Astrocyte (in vitro differentiated cells and primary cell): ENCODE results near the gene ANAPC13. TPM values are rescaled to one million over a fixed set of nuclear protein-coding genes. Genes with fewer than 3 reads are reported as not detected.
A peak's percentile ranks its signal among the peaks of the same experiment; 100 is the strongest.

ENCODE experiments used
- DNase-seq: peaks from one replicate; pipeline ENCODE4 v3.0.0-alpha.2; 2010; ENCODE audit warnings: low read depth
- FAIRE-seq: peaks from 2 replicates; lab custom pipeline; 2011; peaks lifted over from hg19 to GRCh38; lab: Jason Lieb, UNC
- H2AFZ ChIP-seq: 2 replicates; pipeline ENCODE4 v1.6.0; 2012; ENCODE audit warnings: low read depth, low read length, inconsistent platforms
- H3K27ac ChIP-seq: 2 replicates; pipeline ENCODE4 v1.5.1; 2011; ENCODE audit warnings: low read depth, low read length, inconsistent platforms
- H3K27me3 ChIP-seq: 2 replicates; pipeline ENCODE4 v1.6.0; 2011; ENCODE audit warnings: low read length, inconsistent platforms; ENCODE audit not compliant: insufficient read depth
- H3K36me3 ChIP-seq: 2 replicates; pipeline ENCODE4 v1.5.1; 2011; ENCODE audit warnings: low read length, inconsistent platforms; ENCODE audit not compliant: insufficient read depth
- H3K4me1 ChIP-seq: 2 replicates; pipeline ENCODE4 v1.5.1; 2011; ENCODE audit warnings: low read length, inconsistent platforms; ENCODE audit not compliant: insufficient read depth
- H3K4me2 ChIP-seq: 2 replicates; pipeline ENCODE4 v1.6.0; 2012; ENCODE audit warnings: low read length, inconsistent platforms
- H3K4me3 ChIP-seq: 2 replicates; pipeline ENCODE4 v1.5.1; 2011; ENCODE audit warnings: low read depth, mild to moderate bottlenecking, low read length, inconsistent platforms; ENCODE audit not compliant: insufficient read depth
- H3K79me2 ChIP-seq: 2 replicates; pipeline ENCODE4 v1.6.0; 2012; ENCODE audit warnings: mild to moderate bottlenecking, low read length, inconsistent platforms; ENCODE audit not compliant: insufficient read depth
- H3K9ac ChIP-seq: 2 replicates; pipeline ENCODE4 v1.6.0; 2012; ENCODE audit warnings: mild to moderate bottlenecking, low read length, inconsistent platforms
- H3K9me3 ChIP-seq: 2 replicates; pipeline ENCODE4 v1.5.1; 2012; ENCODE audit warnings: low read depth, mild to moderate bottlenecking, low read length, inconsistent platforms; ENCODE audit not compliant: insufficient read depth
- H4K20me1 ChIP-seq: 2 replicates; pipeline ENCODE4 v1.6.0; 2012; ENCODE audit warnings: low read length, inconsistent platforms; ENCODE audit not compliant: insufficient read depth
- H3K27ac Mint-ChIP-seq: one replicate; pipeline ENCODE4 v1.8.0; 2021; ENCODE audit warnings: mild to moderate bottlenecking, mixed read lengths; ENCODE audit not compliant: unreplicated experiment
- H3K27me3 Mint-ChIP-seq: one replicate; pipeline ENCODE4 v1.8.0; 2021; ENCODE audit warnings: low read depth, mixed read lengths; ENCODE audit not compliant: unreplicated experiment
- H3K36me3 Mint-ChIP-seq: one replicate; pipeline ENCODE4 v1.8.0; 2021; ENCODE audit warnings: low read depth, mixed read lengths; ENCODE audit not compliant: unreplicated experiment
- H3K4me1 Mint-ChIP-seq: one replicate; pipeline ENCODE4 v1.8.0; 2021; ENCODE audit warnings: low read depth, mixed read lengths; ENCODE audit not compliant: unreplicated experiment
- H3K4me3 Mint-ChIP-seq: one replicate; pipeline ENCODE4 v1.8.0; 2021; ENCODE audit warnings: mild to moderate bottlenecking, moderate library complexity, mixed read lengths; ENCODE audit not compliant: unreplicated experiment
- H3K9me3 Mint-ChIP-seq: one replicate; pipeline ENCODE4 v1.8.0; 2021; ENCODE audit warnings: mild to moderate bottlenecking, mixed read lengths; ENCODE audit not compliant: unreplicated experiment
- CTCF ChIP-seq: IDR thresholded peaks from 2 replicates; pipeline ENCODE4 v1.5.1; 2011; ENCODE audit warnings: low read depth, mild to moderate bottlenecking, inconsistent platforms, low read length, moderate library complexity; ENCODE audit not compliant: insufficient read depth
- EZH2 ChIP-seq: IDR thresholded peaks from 2 replicates; pipeline ENCODE4 v1.6.1; 2012; ENCODE audit warnings: mild to moderate bottlenecking, low read length, inconsistent platforms; ENCODE audit not compliant: insufficient read depth
- total RNA-seq: library from RNA; stranded (reverse); gene quantifications from 2 replicates; pipeline ENCODE4 v1.2.1, GENCODE V29; 2021

ANAPC13 gene
- total RNA-seq, 1 donor from 2014 or later: 61.0 TPM

GRCh38 chr3:134533493-134533892 is 47.7 kb upstream of the ANAPC13 start:
- Histone ChIP-seq H2AFZ (no peak overlapping the region), H3K9ac (no peak overlapping the region), H3K36me3 (no peaks in the 10 kb centered on the region), H3K27me3 (no peaks in the 10 kb centered on the region), H3K4me2 (no peak overlapping the region), H3K9me3 (no peaks in the 10 kb centered on the region), H3K4me1 (no peaks in the 10 kb centered on the region), H3K4me3 (no peak overlapping the region), H3K27ac (no peak overlapping the region), H4K20me1 (no peaks in the 10 kb centered on the region), H3K79me2 (no peaks in the 10 kb centered on the region)
- DNase-seq (no peak), FAIRE-seq (no peak)
- peaks cover 3% of the 10 kb centered on the region for H3K4me1 Mint-ChIP-seq
- no peak overlapping the region for H3K4me3 Mint-ChIP-seq
- peaks cover 8% of the 10 kb centered on the region for H3K36me3 Mint-ChIP-seq
- H3K9me3 Mint-ChIP-seq: no peaks in the 10 kb centered on the region
- no peaks in the 10 kb centered on the region for H3K27me3 Mint-ChIP-seq
- TF ChIP-seq CTCF (no peak), EZH2 (no peak)
- no peak overlapping the region for H3K27ac Mint-ChIP-seq

GRCh38 chr3:134527538-134528186 is 41.9 kb upstream of the ANAPC13 start:
- no peak overlapping the region for H3K27ac ChIP-seq
- no peak for TF ChIP-seq EZH2
- H3K9me3 ChIP-seq: no peaks in the 10 kb centered on the region
- no peaks in the 10 kb centered on the region for H3K27me3 ChIP-seq
- no peaks in the 10 kb centered on the region for H3K36me3 ChIP-seq
- H3K4me2 ChIP-seq: no peak overlapping the region
- H2AFZ ChIP-seq: no peak overlapping the region
- peaks cover 26% of the 10 kb centered on the region for H3K9me3 Mint-ChIP-seq
- peaks cover 19% of the 10 kb centered on the region for H3K36me3 Mint-ChIP-seq
- H3K4me1 Mint-ChIP-seq: peaks cover 5% of the 10 kb centered on the region
- no peaks in the 10 kb centered on the region for H3K4me1 ChIP-seq
- H4K20me1 ChIP-seq: no peaks in the 10 kb centered on the region
- H3K27me3 Mint-ChIP-seq: no peaks in the 10 kb centered on the region
- no peak for FAIRE-seq
- H3K4me3 Mint-ChIP-seq: no peak overlapping the region
- no peak overlapping the region for H3K4me3 ChIP-seq
- H3K9ac ChIP-seq: no peak overlapping the region
- H3K79me2 ChIP-seq: peaks cover 13% of the 10 kb centered on the region
- peak overlapping the region; percentile 34 for H3K27ac Mint-ChIP-seq
- DNase-seq: no peak

DNA sequence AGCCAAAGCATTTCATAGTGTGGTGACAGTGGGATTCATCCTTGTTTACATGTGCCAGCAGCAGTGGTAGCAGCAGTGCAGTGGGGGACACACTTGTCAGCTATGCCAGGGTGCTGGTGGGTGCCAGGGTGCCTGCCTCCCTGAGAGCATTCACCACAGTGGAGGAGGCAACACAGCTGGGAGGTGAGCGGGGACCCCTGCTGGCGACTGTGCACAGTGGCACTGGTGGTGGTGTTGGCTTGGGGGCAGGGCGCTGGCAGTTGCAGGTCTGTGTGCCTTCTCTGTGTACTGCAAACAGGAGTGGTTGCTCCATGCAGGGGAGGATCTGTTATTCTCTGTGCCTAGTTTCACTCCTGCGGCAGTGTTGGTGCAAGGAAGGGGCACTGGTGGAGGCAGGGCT is 41.3 kb upstream of the ANAPC13 start:
- H3K27me3 ChIP-seq: no peaks in the 10 kb centered on the region
- Mint-ChIP-seq H3K27me3 (no peaks in the 10 kb centered on the region), H3K36me3 (peaks cover 23% of the 10 kb centered on the region), H3K4me1 (peaks cover 5% of the 10 kb centered on the region), H3K4me3 (no peak overlapping the region), H3K9me3 (peaks cover 28% of the 10 kb centered on the region), H3K27ac (no peak overlapping the region)
- no peak overlapping the region for H3K4me2 ChIP-seq
- no peaks in the 10 kb centered on the region for H3K36me3 ChIP-seq
- no peak overlapping the region for H2AFZ ChIP-seq
- H3K4me3 ChIP-seq: no peak overlapping the region
- H3K9me3 ChIP-seq: no peaks in the 10 kb centered on the region
- H3K4me1 ChIP-seq: no peaks in the 10 kb centered on the region
- no peak overlapping the region for H3K27ac ChIP-seq
- no peaks in the 10 kb centered on the region for H4K20me1 ChIP-seq
- FAIRE-seq: no peak
- H3K79me2 ChIP-seq: peaks cover 16% of the 10 kb centered on the region
- TF ChIP-seq CTCF (peak; percentile 13), EZH2 (no peak)
- no peak for DNase-seq
- H3K9ac ChIP-seq: no peak overlapping the region
